Lower leg skin (tissue), 3 donors: ENCODE results near the gene NFIB.

Experiments
- POLR2A ChIP-seq, 2 donors: fragments of 450-650 bp; IDR thresholded peaks; one replicate each; pipeline ENCODE4 v1.6.1; 2016 to 2017; ENCODE audit warnings: antibody characterized with exemption in 2 of 2, mild to moderate bottlenecking in 1 of 2, moderate library complexity in 1 of 2
- TF ChIP-seq, protein P1 (sequence below), 3 donors: fragments of 450-650 bp; IDR thresholded peaks; one replicate each; pipeline ENCODE4 v1.5.1; 2016; ENCODE audit warnings: antibody characterized with exemption in 3 of 3, mild to moderate bottlenecking in 3 of 3, moderate library complexity in 2 of 3

- TF ChIP-seq POLR2A (IDR thresholded peaks at IDR 0.05): no peak
- TF ChIP-seq, protein P1, sequence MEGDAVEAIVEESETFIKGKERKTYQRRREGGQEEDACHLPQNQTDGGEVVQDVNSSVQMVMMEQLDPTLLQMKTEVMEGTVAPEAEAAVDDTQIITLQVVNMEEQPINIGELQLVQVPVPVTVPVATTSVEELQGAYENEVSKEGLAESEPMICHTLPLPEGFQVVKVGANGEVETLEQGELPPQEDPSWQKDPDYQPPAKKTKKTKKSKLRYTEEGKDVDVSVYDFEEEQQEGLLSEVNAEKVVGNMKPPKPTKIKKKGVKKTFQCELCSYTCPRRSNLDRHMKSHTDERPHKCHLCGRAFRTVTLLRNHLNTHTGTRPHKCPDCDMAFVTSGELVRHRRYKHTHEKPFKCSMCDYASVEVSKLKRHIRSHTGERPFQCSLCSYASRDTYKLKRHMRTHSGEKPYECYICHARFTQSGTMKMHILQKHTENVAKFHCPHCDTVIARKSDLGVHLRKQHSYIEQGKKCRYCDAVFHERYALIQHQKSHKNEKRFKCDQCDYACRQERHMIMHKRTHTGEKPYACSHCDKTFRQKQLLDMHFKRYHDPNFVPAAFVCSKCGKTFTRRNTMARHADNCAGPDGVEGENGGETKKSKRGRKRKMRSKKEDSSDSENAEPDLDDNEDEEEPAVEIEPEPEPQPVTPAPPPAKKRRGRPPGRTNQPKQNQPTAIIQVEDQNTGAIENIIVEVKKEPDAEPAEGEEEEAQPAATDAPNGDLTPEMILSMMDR (IDR thresholded peaks at IDR 0.05): no peak
These were observed 122.4 kb downstream of the NFIB start for GRCh38 chr9:14191512-14191911.
